T-helper 22 cell (primary cell): ENCODE measurements around the gene STX2.
"Not testable (repeated sequence)": the region's sequence is repeated elsewhere in the genome, so short reads cannot be mapped to it uniquely, and the experiment has no call there.

Source experiments
- DNase-seq: peaks from one replicate; pipeline ENCODE4 v3.0.0-alpha.2; 2020; ENCODE audit warnings: low read depth

STX2 gene

DNA sequence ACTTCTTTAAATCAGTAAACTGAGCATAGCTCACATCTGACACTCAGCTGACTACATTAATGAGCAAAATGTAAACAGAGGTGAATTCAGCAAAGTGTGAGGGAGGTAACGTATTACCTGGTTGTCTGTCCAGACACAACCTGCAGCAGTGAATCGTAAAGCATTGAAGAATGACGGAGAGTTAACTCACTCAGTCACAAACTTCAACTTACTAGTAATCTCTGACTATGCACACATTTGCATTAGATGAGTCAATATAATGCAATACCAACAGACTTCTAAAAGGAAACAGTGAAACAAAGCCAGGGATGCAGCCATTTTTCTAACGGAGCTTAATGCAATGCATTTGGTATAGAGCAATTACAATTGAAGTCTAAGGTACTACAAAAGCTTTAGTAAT is 40.0 kb downstream of the STX2 start:
- DNase-seq = no peak

DNA sequence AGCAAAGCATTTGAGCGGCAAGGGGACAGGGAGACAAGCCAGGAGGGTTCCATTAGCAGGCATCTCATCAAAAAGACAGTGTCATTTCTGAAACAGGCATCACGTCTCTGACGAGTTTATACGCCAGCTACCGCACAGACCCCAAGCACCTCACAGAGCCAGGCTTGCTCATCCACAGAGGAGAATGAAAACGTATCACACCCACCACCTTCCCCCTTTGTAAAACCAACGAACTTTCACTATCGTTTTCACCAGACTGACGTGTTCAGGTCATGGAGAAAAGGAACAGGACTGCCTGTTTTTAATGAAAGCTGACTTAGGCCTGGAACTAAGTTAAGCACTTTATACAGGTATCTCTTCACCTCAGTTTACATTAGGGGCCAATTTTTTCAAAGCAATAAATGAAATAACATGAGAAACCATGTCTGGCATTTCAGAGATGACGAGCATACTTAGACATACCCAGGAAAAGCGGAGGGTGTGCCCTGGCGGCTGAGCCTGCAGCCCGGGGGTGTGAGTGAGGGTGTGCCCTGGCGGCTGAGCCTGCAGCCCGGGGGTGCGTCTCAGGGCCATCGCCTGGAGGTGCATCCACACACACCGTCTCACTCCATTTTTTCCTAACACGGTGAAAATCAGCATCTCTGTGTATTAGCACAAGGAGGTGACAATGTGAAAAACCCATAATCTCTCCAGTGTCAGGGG is 41.9 kb downstream of the STX2 start:
- no peak for DNase-seq

DNA sequence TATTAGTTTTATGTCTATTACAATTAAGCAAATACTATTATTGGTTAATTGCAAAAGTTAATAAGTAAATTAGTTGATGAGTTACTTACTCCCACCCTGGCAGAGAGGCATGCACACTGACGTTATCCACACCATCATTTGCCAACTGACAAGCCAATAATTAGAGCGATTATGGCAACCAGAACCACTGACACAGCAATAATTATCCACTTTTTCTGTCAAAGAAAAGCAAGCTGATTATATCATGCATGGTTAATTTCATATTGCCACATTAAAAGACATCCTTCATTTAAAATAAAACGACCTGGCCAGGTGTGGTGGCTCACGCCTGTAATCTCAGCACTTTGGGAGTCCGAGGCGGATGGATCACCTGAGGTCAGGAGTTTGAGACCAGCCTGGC is 43.1 kb downstream of the STX2 start:
- no peak for DNase-seq

DNA sequence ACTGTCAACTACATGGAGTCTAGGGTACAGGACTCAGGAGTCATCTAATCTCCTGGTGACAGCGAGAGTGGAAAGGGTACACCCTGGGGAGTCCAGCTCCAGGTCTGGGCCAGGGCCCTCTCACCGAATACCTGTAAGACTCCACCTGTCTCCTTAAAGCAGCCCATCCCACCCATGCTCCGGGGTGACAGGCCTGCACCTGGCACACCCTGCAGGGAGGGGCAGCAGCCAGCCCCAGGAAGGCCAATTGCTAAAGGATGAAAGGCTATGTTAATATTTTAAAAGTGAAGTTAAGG is 45.5 kb downstream of the STX2 start:
- no peak for DNase-seq

DNA sequence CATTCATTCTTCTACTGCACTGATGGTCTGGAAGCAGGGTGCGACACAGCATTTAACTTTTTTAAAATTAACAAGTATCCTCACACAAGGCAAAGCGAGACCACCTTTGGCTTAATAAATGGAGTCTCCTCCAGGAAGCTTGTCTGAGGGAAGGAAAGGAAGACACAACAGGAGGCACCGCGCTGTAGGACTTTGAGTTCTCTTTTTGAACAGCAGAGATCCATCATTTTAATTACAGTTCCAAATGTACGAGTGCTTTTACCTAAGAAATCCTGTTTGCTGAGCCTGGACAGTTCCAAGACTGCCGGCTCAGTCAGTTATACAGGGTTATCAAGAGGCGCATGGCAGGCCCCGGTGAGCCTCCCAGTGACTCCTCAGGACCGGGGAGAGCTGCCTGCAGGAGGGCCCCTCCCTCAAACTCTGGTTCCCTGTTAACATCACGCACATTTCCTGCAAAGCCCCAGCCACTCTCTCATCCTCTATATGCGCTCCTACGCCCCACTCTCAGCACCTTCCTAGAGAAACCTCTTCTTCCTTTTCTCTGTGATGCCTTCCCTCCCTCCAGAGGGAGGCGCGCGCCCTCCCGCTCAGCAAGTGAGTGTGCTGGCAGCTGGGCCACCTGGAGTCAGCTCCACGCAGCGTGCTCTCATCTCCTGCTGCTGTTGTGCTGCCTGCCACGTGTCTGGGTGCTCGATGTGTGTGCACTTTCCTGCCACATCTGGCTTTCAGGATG is 46.1 kb downstream of the STX2 start:
- no peak for DNase-seq

DNA sequence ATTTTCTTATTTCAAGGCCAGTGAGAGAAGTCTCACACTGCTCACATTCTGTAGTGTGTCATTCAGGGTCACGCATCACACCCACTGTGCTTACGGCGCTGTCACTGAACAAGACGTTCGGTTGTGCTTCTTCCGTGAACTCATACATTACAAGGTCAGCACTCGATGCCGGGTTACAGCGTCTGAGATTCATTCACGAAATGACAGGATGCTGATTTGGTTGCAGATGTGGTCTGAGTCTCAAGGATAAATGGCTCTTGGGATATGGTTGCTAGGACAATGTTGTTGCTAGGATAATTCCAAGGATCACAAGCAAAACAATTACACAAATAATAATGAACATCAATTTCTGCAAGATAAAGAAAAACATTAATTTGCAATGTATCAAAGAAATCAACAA is 47.4 kb downstream of the STX2 start:
- DNase-seq = no peak

DNA sequence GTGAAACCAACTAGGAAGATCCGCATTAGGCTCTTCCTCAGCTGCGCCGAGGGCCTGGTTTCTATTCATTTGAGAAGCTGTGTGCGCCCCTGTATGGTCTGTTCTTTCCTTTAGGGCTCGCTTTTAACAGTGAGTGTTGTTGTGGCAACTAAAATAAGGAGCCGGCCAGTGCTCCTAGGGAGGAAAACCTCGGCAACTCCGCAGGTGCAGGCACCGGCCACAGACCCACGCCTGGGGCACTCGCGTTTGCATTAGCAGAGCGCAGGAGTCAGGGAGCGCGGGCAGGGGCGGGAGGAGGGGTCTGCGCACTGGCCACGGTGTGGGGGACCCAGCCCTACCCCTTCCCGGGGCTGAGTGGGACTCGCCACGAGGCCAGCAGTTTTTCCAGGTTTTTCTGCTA is 50.5 kb downstream of the STX2 start:
- no peak for DNase-seq

DNA sequence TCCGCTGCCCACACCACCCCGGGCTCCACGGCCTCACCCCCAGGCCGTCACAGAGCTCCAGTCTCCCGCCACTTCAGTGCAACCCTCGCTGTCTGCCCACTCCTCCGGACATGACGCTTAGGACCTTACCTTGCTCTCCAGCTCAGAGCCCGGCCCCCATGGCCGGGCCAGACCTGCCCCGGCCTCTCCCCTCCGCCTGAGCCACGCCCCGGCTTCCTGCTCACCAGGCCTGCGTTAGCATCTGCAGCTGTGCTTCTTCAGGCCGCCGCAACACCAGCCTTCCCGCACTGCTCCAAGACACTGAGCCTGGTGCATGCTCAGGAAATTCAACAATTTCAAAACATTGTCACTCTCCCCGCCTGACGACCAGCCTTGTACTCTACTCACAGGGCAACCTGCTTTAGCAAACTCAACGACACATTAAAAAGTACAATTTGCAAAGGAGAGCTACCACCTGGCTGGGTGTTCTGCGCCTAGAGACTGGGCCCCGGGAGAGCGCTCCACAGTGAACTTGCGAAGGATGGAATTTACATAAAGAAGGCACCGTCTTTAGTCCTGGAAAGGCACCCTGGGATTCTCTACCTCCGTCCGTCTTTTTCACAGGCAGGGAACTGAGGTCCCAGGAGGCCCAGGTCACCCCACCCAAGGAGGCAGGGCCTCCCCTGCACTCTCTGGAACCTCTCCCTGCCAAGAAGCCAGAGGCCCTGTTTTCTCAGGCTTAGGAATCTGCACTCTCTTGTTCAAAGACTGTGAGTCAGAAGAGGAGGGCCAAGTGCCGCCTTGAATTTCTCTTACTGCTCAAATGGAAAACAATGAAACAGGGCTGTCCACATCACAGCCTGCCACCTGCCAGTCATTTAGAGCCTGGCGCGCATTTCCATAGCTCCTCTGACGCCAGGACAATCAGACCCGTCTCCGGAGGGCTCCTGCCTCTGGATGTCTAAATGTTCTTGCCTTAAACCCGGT is 51.3 kb downstream of the STX2 start:
- DNase-seq = no peak

DNA sequence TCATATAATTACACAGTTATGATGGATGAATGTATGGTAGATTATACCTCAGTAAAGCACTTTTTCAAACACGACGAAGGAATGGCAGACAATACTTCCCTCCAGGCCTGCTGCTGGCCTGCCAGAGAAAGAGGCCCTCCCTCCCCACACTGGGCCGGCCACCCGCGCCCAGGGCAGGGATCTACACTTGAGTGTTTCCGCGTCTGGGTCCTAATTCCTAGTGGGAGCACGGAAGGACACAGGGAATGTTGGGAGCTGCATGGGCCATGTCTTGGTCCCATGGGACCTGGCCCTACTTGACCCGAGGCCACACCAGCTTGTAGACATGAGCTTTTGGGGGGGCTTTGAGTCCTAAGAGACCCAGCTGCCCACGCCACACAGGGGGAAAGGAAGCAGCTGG is 52.0 kb downstream of the STX2 start:
- no peak for DNase-seq

DNA sequence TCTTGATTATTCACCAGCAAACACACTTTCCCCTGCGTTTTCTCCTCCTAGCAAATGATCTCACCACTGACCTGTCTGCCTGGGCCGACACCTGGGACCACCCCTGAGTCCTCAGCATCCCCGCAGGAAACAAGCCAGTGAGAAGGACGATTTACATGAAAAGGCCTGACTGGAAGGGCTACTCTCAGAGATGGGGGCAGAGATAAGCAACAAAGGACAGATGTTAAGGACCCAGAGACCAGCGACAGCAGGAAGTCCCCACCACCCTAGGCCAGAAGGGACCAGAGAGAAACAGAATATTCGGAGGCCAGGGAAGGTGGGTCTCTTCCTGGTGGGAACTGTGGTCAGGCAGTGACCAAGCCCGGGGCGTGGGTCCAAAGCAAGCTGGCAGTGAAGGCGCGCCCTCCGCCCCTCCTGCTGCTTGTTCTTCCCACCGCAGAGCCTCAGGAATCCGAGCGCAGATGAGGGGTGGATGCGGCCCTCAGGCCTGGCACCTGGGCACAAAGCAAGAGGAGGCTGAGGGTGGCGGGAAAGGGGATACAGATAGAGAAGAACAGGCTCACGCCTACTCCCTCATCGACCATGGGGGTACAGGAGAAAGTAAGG is 55.8 kb downstream of the STX2 start:
- no peak for DNase-seq

DNA sequence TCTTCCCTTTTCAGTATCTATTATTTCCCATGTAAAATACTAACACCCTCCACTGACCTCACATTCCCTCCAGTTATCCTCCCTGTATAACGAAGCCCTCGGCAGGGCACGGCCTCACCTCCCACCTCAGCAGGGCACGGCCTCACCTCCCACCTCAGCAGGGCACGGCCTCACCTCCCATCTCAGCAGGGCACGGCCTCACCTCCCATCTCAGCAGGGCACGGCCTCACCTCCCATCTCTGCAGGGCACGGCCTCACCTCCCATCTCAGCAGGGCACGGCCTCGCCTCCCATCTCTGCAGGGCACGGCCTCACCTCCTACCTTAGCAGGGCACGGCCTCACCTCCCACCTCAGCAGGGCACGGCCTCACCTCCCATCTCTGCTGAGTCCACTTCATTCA is 56.8 kb downstream of the STX2 start:
- not testable (repeated sequence) for DNase-seq

DNA sequence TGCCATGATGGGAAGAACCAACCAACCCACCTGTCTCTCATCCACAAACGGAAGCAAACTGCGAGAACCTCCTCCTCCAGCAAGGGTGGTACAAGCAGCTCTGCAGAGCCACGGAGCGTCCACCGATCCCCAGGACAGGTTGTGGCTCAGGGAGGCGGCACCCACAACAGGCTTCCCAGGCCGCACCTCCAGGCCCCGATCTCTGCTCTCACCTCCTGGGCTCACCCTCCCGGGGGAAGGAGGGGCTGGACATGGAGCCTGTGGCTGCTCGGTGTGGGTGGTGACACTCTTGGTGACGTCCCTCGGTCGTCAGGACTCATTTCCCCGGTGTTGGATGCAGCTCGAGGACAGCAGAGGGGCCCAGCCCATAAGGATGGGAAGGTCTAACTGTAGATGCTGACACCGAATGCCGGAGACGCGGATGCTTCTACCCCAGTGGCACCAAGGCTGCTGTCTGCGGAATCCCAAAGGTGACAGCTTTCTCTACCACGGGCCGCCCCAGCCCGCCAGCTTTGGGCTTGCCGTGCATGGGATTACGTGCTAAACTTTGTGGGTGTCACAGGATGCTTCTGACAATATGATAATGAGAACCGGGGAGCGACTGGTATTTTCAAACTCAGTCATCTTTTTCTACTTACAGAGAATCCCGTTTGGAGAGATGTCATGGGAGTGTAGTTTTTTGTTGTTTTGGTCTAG is 58.0 kb downstream of the STX2 start:
- no peak for DNase-seq

DNA sequence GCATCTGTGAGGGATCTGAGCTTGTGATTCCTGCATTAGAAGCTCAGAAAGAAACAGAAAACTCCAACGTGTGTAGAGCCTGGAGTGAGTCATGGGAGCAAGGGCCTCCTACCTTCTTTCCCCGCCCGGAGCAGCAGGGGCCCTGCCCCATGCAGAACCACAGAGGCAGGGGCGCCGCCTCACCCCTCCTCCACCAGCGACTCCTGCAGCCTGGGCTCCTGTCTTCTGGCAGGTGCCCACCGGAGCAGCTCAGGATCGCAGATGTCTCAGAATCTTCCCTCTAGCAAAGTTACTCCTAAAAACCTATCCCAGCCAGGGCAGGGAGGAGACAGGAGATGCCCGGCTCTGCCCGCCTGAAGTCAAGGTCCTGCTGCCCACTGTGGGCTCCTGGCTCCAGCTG is 58.7 kb downstream of the STX2 start:
- no peak for DNase-seq

DNA sequence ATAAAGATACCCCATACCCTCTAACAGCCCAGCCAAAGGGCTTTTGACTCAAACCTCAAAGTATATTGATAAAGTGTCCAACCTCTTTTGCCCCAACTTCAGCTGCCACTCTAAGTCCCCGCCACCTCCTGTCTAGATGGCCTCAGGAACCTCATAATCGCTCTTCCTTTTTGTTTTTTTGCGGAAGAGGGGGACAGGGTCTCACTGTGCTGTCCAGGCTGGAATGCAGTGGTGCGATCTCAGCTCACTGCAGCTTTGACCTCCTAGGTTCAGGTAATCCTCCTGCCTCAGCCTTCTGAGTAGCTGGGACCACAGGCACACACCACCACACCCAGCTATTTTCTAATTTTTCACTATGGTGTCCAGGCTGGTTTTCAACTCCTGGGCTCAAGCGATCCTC is 60.3 kb downstream of the STX2 start:
- no peak for DNase-seq

DNA sequence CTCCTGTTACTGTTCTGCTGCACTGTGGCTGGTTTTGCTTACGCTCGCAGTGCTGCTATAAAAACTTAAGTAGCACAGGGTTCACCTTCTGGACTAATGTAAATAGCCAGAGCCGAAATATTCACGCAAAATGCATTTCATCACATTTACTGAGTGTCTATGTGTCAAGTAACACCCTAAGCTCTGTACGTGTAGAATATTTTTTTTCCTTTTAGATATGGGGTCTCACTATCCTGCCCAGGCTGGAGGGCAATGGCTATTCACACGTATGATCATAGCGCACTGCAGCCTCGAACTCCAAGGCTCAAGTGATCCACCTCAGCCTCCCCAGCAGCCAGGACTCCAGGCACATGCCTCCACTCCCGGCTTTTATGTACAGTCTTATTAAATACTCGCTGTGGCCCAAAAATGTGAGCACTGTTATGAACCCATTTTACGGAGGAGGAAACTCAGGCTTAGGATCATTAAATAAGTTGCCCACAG is 62.2 kb downstream of the STX2 start:
- no peak for DNase-seq

DNA sequence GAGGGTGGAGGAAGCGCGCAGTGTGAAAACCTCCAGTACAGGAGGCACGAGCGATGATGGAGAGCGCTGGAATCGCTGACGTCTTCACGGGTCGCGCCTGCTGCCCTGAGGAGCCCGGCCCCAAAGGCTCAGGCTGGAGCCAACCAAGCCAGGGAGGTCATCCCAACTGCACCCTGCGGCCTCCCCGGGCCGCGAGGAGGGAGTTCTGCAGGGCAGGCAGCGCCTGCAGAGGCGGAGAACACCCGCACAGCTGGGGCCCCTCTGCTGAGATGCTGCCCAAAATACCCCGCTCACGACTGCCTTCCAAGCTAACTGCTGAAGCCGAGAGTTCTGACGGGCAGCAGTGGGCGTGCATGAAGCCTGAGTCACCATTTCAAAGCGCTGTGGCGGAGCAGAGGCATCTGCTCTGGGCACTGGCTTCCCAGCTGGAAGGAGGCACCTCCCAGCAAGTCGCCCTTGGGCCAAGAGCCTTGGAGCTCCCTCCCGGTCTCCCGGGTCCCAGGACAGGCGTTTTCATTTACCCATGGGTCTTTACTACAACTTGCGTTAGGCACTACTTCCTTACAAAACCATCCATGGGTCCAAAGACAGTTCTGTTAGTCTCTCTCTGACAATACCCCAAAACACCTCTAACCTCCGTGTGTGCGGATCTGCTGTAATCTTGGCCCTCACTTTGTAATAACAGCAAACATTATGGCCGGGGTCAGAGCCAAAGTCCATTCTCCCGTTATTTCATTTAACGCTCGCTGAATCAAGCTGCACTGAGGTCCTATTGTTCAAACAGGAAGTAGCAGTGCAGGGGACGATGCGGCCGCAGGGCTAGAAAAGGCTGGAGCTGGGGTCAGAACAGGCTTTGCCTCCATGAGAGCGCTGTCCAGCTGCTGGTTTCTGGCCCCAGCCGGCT is 62.8 kb downstream of the STX2 start:
- DNase-seq = no peak

DNA sequence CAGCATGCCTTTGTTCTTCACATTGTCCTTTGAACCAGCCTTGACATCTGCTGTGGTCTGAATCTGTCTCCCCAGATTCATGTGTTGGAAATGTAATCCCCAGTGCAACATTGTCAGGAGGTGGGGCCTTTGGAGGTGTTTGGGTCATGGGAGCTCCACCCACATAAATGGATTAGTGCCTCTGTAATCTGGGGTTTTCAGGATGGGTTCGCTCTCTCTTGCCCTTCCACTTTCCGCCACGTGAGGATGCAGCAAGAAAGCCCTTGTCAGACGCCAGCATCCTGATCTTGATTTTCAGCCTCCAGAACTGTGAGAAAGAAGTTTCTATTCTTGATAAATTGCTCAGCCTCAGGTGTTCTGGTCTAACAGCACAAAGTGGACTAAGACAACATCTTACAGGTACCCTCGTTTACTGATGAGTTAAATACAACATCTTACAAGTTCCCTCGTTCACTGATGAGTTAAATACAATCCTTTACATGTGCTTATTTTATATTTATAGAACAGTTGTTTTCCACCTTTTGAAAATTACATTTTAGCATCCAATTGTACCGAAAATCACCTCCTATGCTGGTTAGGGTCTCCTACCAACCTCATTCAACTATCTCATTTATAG is 68.5 kb downstream of the STX2 start:
- no peak for DNase-seq

DNA sequence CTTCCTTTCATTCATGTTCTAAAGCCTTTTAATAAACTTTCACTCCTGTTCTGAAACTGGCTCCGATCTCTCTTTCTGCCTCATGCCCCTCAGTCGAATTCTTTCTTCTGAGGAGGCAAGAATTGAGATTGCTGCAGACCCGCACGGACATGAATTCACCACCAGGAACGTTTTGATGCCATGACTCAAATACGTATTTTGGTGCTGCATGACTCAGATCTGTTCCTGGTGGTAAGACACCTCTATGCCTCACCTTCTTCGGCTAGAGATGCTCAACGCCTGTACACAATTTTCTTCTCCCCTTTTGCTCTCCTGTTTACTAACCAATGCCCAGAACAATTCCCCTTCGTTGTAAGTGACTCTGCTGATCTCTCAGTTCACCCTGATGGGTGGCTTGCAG is 70.9 kb downstream of the STX2 start:
- no peak for DNase-seq

DNA sequence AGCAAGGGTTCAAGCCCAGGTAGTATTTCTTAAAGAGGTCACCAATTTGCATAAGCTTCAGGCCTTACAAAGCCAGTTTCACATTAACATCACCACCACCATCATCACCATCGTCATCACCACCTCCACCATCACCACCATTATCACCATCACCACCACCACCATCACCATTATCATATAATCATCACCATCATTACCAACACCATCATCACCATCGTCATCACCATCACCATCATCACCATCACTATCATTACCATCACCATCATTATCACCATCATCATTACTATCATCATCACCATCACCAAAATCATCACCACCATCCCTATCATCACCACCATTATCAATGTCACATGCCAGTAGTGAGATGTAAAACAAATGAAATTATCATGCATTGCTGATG is 72.6 kb downstream of the STX2 start:
- DNase-seq = no peak

DNA sequence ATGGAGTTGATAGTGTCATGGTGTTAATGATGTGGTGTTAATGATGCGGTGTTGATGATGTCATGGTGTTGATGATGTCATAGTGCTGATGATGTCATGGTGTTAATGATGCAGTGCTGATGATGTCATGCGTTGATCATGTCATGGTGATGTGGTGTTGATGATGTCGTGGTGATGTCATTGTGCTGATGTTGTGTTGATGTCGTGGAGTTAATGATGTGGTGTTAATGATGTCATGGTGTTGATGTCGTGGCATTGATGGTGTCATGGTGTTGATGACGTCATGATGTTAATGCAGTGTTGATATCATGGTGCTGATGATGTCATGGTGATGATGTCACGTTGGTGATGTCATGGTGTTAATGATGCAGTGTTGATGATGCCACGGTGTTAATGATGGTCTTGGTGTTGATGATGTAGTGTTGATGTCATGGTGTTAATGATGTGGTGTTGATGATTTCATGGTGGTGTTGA is 73.8 kb downstream of the STX2 start:
- no peak for DNase-seq
